Measurements from ENCODE around the gene HMBS. TPM values are rescaled to one million over a fixed set of nuclear protein-coding genes. Genes with fewer than 3 reads are reported as not detected.

The HMBS gene
- total and polyA plus RNA-seq, 2 experiments from 2014 or later: 101 to 107 TPM

GRCh38 chr11:119055901-119056300, 28.8 kb upstream of the HMBS start:
- H3K79me2 ChIP-seq (replicated peaks; ENCODE audit: insufficient read depth): peaks cover 43% of the 10 kb centered on the region
- H4K20me1 ChIP-seq (replicated peaks; ENCODE audit: insufficient read depth): peaks cover 25% of the 10 kb centered on the region
- H3K9me2 ChIP-seq (ENCODE audit: insufficient read depth): 0 out of 2 replicates have a peak, but pooled peaks cover 4% of the 10 kb centered on the region
- Mint-ChIP-seq H3K36me3 (ENCODE audit: low read depth) (peaks cover 61% of the 10 kb centered on the region), H3K9me3 (peaks cover 7% of the 10 kb centered on the region; the same call in 1 of the 3 replicates), H3K27me3 (ENCODE audit: insufficient read depth, low read depth, poor library complexity) (peaks cover 15% of the 10 kb centered on the region), H3K27ac (peak overlapping the region; percentile 78), H3K4me3 (peak overlapping the region; percentile 90), H3K4me1 (peaks cover 14% of the 10 kb centered on the region)
- peak overlapping the region; percentile 93 for H3K4me2 ChIP-seq
- peak; percentile 22 for DNase-seq (ENCODE audit: low spot score)
- H3K4me3 ChIP-seq: peak overlapping the region; percentile 96
- H2AFZ ChIP-seq: no peak overlapping the region
- H3F3A ChIP-seq (replicated peaks; ENCODE audit: low read depth): peaks cover 16% of the 10 kb centered on the region
- TF ChIP-seq EZH2phosphoT487 (IDR thresholded peaks at IDR 0.05; ENCODE audit: unreplicated experiment): no peak
- no peak for TF ChIP-seq EZH2 (IDR thresholded peaks at IDR 0.05; ENCODE audit: low read depth, unreplicated experiment)
- no peaks in the 10 kb centered on the region for H3K27me3 ChIP-seq (ENCODE audit: insufficient read depth)
- ATAC-seq: no peak
- H3K27ac ChIP-seq (ENCODE audit: low read depth): no peak overlapping the region
- peaks cover 14% of the 10 kb centered on the region for H3K4me1 ChIP-seq (ENCODE audit: insufficient read depth)
- H3K36me3 ChIP-seq (ENCODE audit: insufficient read depth): peaks cover 43% of the 10 kb centered on the region

DNA sequence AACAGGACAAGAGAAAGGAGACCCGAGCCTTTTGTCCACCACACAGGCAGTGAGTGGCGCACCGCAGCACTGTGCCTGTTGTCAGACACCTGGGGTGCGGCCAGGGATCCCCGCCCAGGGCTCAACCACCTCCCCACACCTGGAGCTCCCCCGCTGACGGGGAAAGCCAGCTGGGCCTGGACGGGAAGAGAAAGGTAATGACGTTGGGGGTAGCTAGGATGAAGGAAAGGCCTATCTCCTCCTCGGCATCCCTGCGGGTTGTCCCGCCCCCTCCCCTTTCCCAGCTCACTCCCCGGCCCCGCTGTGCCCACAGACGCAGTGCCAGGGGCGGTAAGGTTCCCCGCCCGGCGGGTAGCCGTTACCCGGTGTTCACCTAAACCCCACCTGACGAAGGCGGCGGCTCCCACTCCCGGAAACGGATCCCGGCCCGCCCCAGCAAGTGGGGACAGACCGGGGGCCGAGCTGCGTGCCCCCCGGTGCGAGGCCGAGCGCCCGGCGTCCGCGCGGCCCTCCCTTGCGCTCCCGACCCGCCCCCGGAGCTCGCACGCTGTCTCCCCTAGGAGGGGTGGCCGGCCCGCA, 28.2 kb upstream of the HMBS start:
- H3K27ac ChIP-seq (ENCODE audit: low read depth): peak overlapping the region; percentile 90
- 0 out of 2 replicates have a peak, but pooled peaks cover 4% of the 10 kb centered on the region for H3K9me2 ChIP-seq (ENCODE audit: insufficient read depth)
- H3K36me3 Mint-ChIP-seq (ENCODE audit: low read depth): peaks cover 55% of the 10 kb centered on the region
- peak overlapping the region; percentile 96 for H3K4me3 ChIP-seq
- peaks cover 16% of the 10 kb centered on the region for H3F3A ChIP-seq (replicated peaks; ENCODE audit: low read depth)
- peaks cover 7% of the 10 kb centered on the region; the same call in 1 of the 3 replicates for H3K9me3 Mint-ChIP-seq
- DNase-seq (ENCODE audit: low spot score) (peak; percentile 80), ATAC-seq (peak; percentile 31)
- peak overlapping the region; percentile 93 for H3K4me2 ChIP-seq
- peak overlapping the region; percentile 90 for H3K4me3 Mint-ChIP-seq
- no peaks in the 10 kb centered on the region for H3K27me3 ChIP-seq (ENCODE audit: insufficient read depth)
- H3K36me3 ChIP-seq (ENCODE audit: insufficient read depth): peaks cover 37% of the 10 kb centered on the region
- TF ChIP-seq EZH2phosphoT487 (IDR thresholded peaks at IDR 0.05; ENCODE audit: unreplicated experiment): no peak
- TF ChIP-seq ZNF114 (CRISPR knock-in tag; IDR thresholded peaks at IDR 0.05): no peak
- TF ChIP-seq, protein P1, sequence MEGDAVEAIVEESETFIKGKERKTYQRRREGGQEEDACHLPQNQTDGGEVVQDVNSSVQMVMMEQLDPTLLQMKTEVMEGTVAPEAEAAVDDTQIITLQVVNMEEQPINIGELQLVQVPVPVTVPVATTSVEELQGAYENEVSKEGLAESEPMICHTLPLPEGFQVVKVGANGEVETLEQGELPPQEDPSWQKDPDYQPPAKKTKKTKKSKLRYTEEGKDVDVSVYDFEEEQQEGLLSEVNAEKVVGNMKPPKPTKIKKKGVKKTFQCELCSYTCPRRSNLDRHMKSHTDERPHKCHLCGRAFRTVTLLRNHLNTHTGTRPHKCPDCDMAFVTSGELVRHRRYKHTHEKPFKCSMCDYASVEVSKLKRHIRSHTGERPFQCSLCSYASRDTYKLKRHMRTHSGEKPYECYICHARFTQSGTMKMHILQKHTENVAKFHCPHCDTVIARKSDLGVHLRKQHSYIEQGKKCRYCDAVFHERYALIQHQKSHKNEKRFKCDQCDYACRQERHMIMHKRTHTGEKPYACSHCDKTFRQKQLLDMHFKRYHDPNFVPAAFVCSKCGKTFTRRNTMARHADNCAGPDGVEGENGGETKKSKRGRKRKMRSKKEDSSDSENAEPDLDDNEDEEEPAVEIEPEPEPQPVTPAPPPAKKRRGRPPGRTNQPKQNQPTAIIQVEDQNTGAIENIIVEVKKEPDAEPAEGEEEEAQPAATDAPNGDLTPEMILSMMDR (conservative IDR thresholded peaks at IDR 0.05; ENCODE audit: low read depth in 2 of 2): no peak
- TF ChIP-seq, protein P2, sequence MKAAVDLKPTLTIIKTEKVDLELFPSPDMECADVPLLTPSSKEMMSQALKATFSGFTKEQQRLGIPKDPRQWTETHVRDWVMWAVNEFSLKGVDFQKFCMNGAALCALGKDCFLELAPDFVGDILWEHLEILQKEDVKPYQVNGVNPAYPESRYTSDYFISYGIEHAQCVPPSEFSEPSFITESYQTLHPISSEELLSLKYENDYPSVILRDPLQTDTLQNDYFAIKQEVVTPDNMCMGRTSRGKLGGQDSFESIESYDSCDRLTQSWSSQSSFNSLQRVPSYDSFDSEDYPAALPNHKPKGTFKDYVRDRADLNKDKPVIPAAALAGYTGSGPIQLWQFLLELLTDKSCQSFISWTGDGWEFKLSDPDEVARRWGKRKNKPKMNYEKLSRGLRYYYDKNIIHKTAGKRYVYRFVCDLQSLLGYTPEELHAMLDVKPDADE (IDR thresholded peaks at IDR 0.05): no peak
- no peak for TF ChIP-seq ZNF331 (CRISPR knock-in tag; IDR thresholded peaks at IDR 0.05; ENCODE audit: low read depth)
- no peak for TF ChIP-seq NANOG (IDR thresholded peaks at IDR 0.05; ENCODE audit: borderline replicate concordance)
- TF ChIP-seq, protein P3, sequence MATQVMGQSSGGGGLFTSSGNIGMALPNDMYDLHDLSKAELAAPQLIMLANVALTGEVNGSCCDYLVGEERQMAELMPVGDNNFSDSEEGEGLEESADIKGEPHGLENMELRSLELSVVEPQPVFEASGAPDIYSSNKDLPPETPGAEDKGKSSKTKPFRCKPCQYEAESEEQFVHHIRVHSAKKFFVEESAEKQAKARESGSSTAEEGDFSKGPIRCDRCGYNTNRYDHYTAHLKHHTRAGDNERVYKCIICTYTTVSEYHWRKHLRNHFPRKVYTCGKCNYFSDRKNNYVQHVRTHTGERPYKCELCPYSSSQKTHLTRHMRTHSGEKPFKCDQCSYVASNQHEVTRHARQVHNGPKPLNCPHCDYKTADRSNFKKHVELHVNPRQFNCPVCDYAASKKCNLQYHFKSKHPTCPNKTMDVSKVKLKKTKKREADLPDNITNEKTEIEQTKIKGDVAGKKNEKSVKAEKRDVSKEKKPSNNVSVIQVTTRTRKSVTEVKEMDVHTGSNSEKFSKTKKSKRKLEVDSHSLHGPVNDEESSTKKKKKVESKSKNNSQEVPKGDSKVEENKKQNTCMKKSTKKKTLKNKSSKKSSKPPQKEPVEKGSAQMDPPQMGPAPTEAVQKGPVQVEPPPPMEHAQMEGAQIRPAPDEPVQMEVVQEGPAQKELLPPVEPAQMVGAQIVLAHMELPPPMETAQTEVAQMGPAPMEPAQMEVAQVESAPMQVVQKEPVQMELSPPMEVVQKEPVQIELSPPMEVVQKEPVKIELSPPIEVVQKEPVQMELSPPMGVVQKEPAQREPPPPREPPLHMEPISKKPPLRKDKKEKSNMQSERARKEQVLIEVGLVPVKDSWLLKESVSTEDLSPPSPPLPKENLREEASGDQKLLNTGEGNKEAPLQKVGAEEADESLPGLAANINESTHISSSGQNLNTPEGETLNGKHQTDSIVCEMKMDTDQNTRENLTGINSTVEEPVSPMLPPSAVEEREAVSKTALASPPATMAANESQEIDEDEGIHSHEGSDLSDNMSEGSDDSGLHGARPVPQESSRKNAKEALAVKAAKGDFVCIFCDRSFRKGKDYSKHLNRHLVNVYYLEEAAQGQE (IDR thresholded peaks at IDR 0.05; ENCODE audit: unreplicated experiment): no peak
- no peak for TF ChIP-seq EZH2 (IDR thresholded peaks at IDR 0.05; ENCODE audit: low read depth, unreplicated experiment)
- H3K27me3 Mint-ChIP-seq (ENCODE audit: insufficient read depth, low read depth, poor library complexity): peaks cover 13% of the 10 kb centered on the region
- peaks cover 25% of the 10 kb centered on the region for H4K20me1 ChIP-seq (replicated peaks; ENCODE audit: insufficient read depth)
- peaks cover 14% of the 10 kb centered on the region for H3K4me1 ChIP-seq (ENCODE audit: insufficient read depth)
- peaks cover 14% of the 10 kb centered on the region for H3K4me1 Mint-ChIP-seq
- H3K79me2 ChIP-seq (replicated peaks; ENCODE audit: insufficient read depth): peaks cover 43% of the 10 kb centered on the region
- peak overlapping the region; percentile 98 for H3K27ac Mint-ChIP-seq
- H2AFZ ChIP-seq: no peak overlapping the region; the same call in 1 of the 2 replicates

Data from GM23338 (cell line).